SK-N-MC (cell line): ENCODE results near the gene BAK1.

Experiments
- EZH2 ChIP-seq: fragments of 200-600 bp; sonication (generic); IDR thresholded peaks from one replicate; pipeline ENCODE4 v1.6.1; 2017; ENCODE audit warnings: antibody characterized with exemption
- POLR2AphosphoS5 ChIP-seq: IDR thresholded peaks from 2 replicates; pipeline ENCODE4 v1.6.1; 2012; ENCODE audit warnings: mild to moderate bottlenecking, low read depth, low read length, borderline replicate concordance

- TF ChIP-seq EZH2: no peak
- no peak for TF ChIP-seq POLR2AphosphoS5
Observed at GRCh38 chr6:33624856-33625255, 44.8 kb upstream of the BAK1 start.
